SK-N-SH (cell line): ENCODE measurements around the gene COX7B2. TPM values are rescaled to one million over a fixed set of nuclear protein-coding genes. Genes with fewer than 3 reads are reported as not detected.

Experiments used
- CTCF ChIA-PET: fragments of 300-600, 350-600 bp; formaldehyde crosslinking; extraction: SDS; loops from one replicate; lab custom pipeline; 2021; lab: Yijun Ruan, JAX
- POLR2A ChIA-PET: fragments of 350-600 bp; sonication (Branson Sonifier 250); formaldehyde crosslinking; extraction: SDS; loops from one replicate; lab custom pipeline; 2020; ENCODE audit warnings: antibody characterized with exemption, inconsistent platforms; lab: Yijun Ruan, JAX
- DNase-seq: peaks from one replicate; pipeline ENCODE4 v3.0.0; 2012
- H2AFZ ChIP-seq: fragments of 200-600 bp; sonication (generic); 2 replicates; pipeline ENCODE4 v1.8.1; 2016; ENCODE audit warnings: antibody characterized with exemption, mild to moderate bottlenecking, low read depth
- H3F3A ChIP-seq: fragments of 200-600 bp; sonication (generic); replicated peaks from 2 replicates; pipeline ENCODE3; 2016; ENCODE audit warnings: antibody characterized with exemption, mild to moderate bottlenecking; ENCODE audit not compliant: insufficient read depth
- H3K27ac ChIP-seq, 2 experiments: fragments of 200-500 bp in 1 of 2; fragments of 200-600 bp in 1 of 2; sonication (Bioruptor generic) in 1 of 2; sonication (generic), shearing (Covaris generic) in 1 of 2; 2 replicates each; pipeline versions ENCODE4 v1.5.1 to v1.6.1; 2014 to 2016; ENCODE audit warnings: low read depth in 2 of 2, inconsistent platforms in 1 of 2, low read length in 1 of 2, mild to moderate bottlenecking in 1 of 2, mixed read lengths in 1 of 2
- H3K27me3 ChIP-seq: fragments of 200-600 bp; sonication (generic), shearing (Covaris generic); 2 replicates; pipeline ENCODE4 v1.6.1; 2016; ENCODE audit warnings: mixed run types; ENCODE audit not compliant: insufficient read depth
- H3K36me3 ChIP-seq, 2 experiments: fragments of 200-500 bp in 1 of 2; fragments of 200-600 bp in 1 of 2; sonication (Bioruptor generic) in 1 of 2; sonication (generic) in 1 of 2; replicated peaks in 1 of 2; 2 replicates each; pipeline versions ENCODE3 to v1.5.1; 2014 to 2016; ENCODE audit warnings: low read length in 1 of 2, mild to moderate bottlenecking in 1 of 2; ENCODE audit not compliant: insufficient read depth in 2 of 2, control insufficient read depth in 1 of 2
- H3K4me1 ChIP-seq, 2 experiments: fragments of 200-500 bp in 1 of 2; fragments of 200-600 bp in 1 of 2; sonication (Bioruptor generic) in 1 of 2; sonication (generic), shearing (Covaris generic) in 1 of 2; 2 replicates each; pipeline versions ENCODE4 v1.5.1 to v1.6.1; 2014 to 2016; ENCODE audit warnings: low read depth in 1 of 2, low read length in 1 of 2, mixed run types in 1 of 2; ENCODE audit not compliant: insufficient read depth in 2 of 2, control insufficient read depth in 1 of 2
- H3K4me2 ChIP-seq: fragments of 200-600 bp; sonication (generic), shearing (Covaris generic); 2 replicates; pipeline ENCODE4 v1.6.1; 2017; ENCODE audit warnings: mixed run types
- H3K4me3 ChIP-seq, 2 experiments: fragments of 200-500 bp in 1 of 2; fragments of 200-600 bp in 1 of 2; sonication (Bioruptor generic) in 1 of 2; sonication (generic), shearing (Covaris generic) in 1 of 2; 2 replicates each; pipeline versions ENCODE4 v1.5.1 to v1.8.1; 2014 to 2016; ENCODE audit warnings: low read depth in 2 of 2, inconsistent platforms in 1 of 2, low read length in 1 of 2, mild to moderate bottlenecking in 1 of 2, mixed read lengths in 1 of 2, moderate library complexity in 1 of 2
- H3K79me2 ChIP-seq: fragments of 200-600 bp; sonication (generic); 2 replicates; pipeline ENCODE4 v1.8.1; 2017; ENCODE audit warnings: mild to moderate bottlenecking; ENCODE audit not compliant: insufficient read depth
- H3K9ac ChIP-seq: fragments of 200-600 bp; sonication (generic); 2 replicates; pipeline ENCODE4 v1.6.1; 2017; ENCODE audit warnings: mixed run types
- H3K9me2 ChIP-seq: fragments of 200-600 bp; sonication (generic); 2 replicates; pipeline ENCODE4 v1.6.1; 2017; ENCODE audit warnings: mixed run types
- H3K9me3 ChIP-seq: fragments of 200-600 bp; sonication (generic); 2 replicates; pipeline ENCODE4 v1.6.1; 2017; ENCODE audit warnings: mixed run types, mild to moderate bottlenecking, moderate library complexity
- H4K20me1 ChIP-seq: fragments of 200-600 bp; sonication (generic); 2 replicates; pipeline ENCODE4 v1.6.1; 2017; ENCODE audit warnings: mild to moderate bottlenecking, mixed run types; ENCODE audit not compliant: insufficient read depth
- ELF1 ChIP-seq: IDR thresholded peaks from 2 replicates; pipeline ENCODE4 v1.4.0; 2012
- EZH2phosphoT487 ChIP-seq: fragments of 200-600 bp; sonication (generic); IDR thresholded peaks from 2 replicates; pipeline ENCODE4 v1.6.1; 2017; ENCODE audit warnings: low read depth, mixed run types, mild to moderate bottlenecking, antibody characterized with exemption, moderate library complexity, borderline replicate concordance
- FOSL2 ChIP-seq: IDR thresholded peaks from 2 replicates; pipeline ENCODE4 v1.4.0; 2012; ENCODE audit warnings: low read depth, mild to moderate bottlenecking, moderate library complexity, borderline replicate concordance
- FOXJ3 ChIP-seq: sonication (generic); formaldehyde crosslinking; IDR thresholded peaks from 2 replicates; pipeline ENCODE4 v1.5.1; 2020; ENCODE audit warnings: mild to moderate bottlenecking, missing genetic modification reagents
- GATA2 ChIP-seq: sonication (generic); formaldehyde crosslinking; IDR thresholded peaks from 2 replicates; pipeline ENCODE4 v1.5.0; 2020; ENCODE audit warnings: mild to moderate bottlenecking, missing genetic modification reagents
- MXI1 ChIP-seq: IDR thresholded peaks from 2 replicates; pipeline ENCODE4 v1.6.1; 2012; ENCODE audit warnings: mild to moderate bottlenecking, low read depth, low read length, improper control_type of control experiment
- NFIC ChIP-seq: IDR thresholded peaks from 2 replicates; pipeline ENCODE4 v1.4.0; 2012; ENCODE audit warnings: borderline replicate concordance
- POLR2AphosphoS5 ChIP-seq: IDR thresholded peaks from 2 replicates; pipeline ENCODE4 v1.6.1; 2012; ENCODE audit warnings: low read depth, low read length
- RAD21 ChIP-seq: IDR thresholded peaks from 2 replicates; pipeline ENCODE4 v1.6.1; 2012; ENCODE audit warnings: mild to moderate bottlenecking, low read length
- RCOR1 ChIP-seq: fragments of 150-350 bp; IDR thresholded peaks from 2 replicates; pipeline ENCODE4 v1.6.1; 2017; ENCODE audit warnings: antibody characterized with exemption, low read length
- RFX5 ChIP-seq: IDR thresholded peaks from 2 replicates; pipeline ENCODE4 v1.6.1; 2012; ENCODE audit warnings: mild to moderate bottlenecking, improper control_type of control experiment, low read length
- RXRA ChIP-seq: IDR thresholded peaks from 2 replicates; pipeline ENCODE4 v1.4.0; 2012; ENCODE audit warnings: low read depth, mild to moderate bottlenecking, borderline replicate concordance
- SIN3A ChIP-seq: IDR thresholded peaks from 2 replicates; pipeline ENCODE4 v1.6.1; 2012; ENCODE audit warnings: low read depth, mild to moderate bottlenecking, low read length, moderate library complexity, borderline replicate concordance
- SMC3 ChIP-seq: IDR thresholded peaks from 2 replicates; pipeline ENCODE4 v1.6.1; 2012; ENCODE audit warnings: low read depth, low read length, improper control_type of control experiment
- TAF1 ChIP-seq: IDR thresholded peaks from 2 replicates; pipeline ENCODE4 v1.6.1; 2012; ENCODE audit warnings: low read depth, mild to moderate bottlenecking, low read length, moderate library complexity, borderline replicate concordance
- TEAD4 ChIP-seq: IDR thresholded peaks from 2 replicates; pipeline ENCODE4 v1.4.0; 2012; ENCODE audit warnings: mild to moderate bottlenecking, borderline replicate concordance; ENCODE audit not compliant: insufficient read depth
- polyA plus RNA-seq, 3 experiments: library from polyadenylated mRNA; depleted of rRNA; stranded (reverse); fragments of >200 nt; gene quantifications; 2 replicates each; pipeline ENCODE4 v1.2.3, GENCODE V29; 2012
- TF ChIP-seq, protein P1 (sequence below): IDR thresholded peaks from 2 replicates; pipeline ENCODE4 v1.6.1; 2012; ENCODE audit warnings: mild to moderate bottlenecking, low read depth, low read length, moderate library complexity
- TF ChIP-seq, protein P2 (sequence below): IDR thresholded peaks from 2 replicates; pipeline ENCODE4 v1.4.0; 2012; ENCODE audit warnings: low read depth, borderline replicate concordance
- TF ChIP-seq, protein P3 (sequence below): fragments of 150-350 bp; IDR thresholded peaks from 2 replicates; pipeline ENCODE4 v1.6.1; 2016; ENCODE audit warnings: mild to moderate bottlenecking, low read depth, low read length

COX7B2 gene
- polyA plus RNA-seq, 1 of the 3 experiments (the other 2 are of a cell fraction): not detected

DNA sequence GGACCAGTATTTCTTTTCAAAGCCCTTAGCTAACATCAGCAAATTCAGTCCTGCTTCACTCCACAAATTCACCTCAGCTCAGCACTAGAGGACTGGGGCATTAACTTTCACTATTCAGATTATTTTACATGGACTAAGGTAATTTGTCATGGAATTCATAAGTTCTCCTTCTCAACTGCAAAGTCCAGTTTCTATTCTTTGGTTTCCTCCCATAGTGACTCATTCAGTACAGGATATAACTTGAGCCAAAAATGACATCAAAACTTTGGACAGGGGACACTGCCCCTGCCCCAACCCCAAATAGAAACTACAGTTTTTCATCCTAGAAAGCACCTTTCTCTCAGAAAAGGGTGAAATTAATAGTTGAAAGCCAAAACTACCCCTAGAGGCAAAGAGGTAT, 52.7 kb downstream of the COX7B2 start:
- no peak overlapping the region for H2AFZ ChIP-seq
- no peaks in the 10 kb centered on the region for H3F3A ChIP-seq
- H3K27me3 ChIP-seq: no peaks in the 10 kb centered on the region
- H4K20me1 ChIP-seq: no peaks in the 10 kb centered on the region
- H3K9me3 ChIP-seq: no peaks in the 10 kb centered on the region
- ChIA-PET CTCF (interaction anchor here (0.8 to 1.4 kb wide), 2 partner anchors 10 to 12 kb away, joined by 3 to 5 read pairs; no protein-coding TSS in a partner anchor), POLR2A (no interaction called here)
- H3K9ac ChIP-seq: no peak overlapping the region
- no peaks in the 10 kb centered on the region for H3K36me3 ChIP-seq
- DNase-seq: no peak
- H3K4me1 ChIP-seq: no peaks in the 10 kb centered on the region
- no peaks in the 10 kb centered on the region for H3K79me2 ChIP-seq
- H3K4me3 ChIP-seq: no peak overlapping the region
- H3K4me2 ChIP-seq: no peak overlapping the region
- no peak overlapping the region for H3K27ac ChIP-seq
- TF ChIP-seq RCOR1: no peak
- no peak for TF ChIP-seq ELF1
- TF ChIP-seq RXRA: no peak
- TF ChIP-seq, protein P1, sequence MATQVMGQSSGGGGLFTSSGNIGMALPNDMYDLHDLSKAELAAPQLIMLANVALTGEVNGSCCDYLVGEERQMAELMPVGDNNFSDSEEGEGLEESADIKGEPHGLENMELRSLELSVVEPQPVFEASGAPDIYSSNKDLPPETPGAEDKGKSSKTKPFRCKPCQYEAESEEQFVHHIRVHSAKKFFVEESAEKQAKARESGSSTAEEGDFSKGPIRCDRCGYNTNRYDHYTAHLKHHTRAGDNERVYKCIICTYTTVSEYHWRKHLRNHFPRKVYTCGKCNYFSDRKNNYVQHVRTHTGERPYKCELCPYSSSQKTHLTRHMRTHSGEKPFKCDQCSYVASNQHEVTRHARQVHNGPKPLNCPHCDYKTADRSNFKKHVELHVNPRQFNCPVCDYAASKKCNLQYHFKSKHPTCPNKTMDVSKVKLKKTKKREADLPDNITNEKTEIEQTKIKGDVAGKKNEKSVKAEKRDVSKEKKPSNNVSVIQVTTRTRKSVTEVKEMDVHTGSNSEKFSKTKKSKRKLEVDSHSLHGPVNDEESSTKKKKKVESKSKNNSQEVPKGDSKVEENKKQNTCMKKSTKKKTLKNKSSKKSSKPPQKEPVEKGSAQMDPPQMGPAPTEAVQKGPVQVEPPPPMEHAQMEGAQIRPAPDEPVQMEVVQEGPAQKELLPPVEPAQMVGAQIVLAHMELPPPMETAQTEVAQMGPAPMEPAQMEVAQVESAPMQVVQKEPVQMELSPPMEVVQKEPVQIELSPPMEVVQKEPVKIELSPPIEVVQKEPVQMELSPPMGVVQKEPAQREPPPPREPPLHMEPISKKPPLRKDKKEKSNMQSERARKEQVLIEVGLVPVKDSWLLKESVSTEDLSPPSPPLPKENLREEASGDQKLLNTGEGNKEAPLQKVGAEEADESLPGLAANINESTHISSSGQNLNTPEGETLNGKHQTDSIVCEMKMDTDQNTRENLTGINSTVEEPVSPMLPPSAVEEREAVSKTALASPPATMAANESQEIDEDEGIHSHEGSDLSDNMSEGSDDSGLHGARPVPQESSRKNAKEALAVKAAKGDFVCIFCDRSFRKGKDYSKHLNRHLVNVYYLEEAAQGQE: no peak
- TF ChIP-seq GATA2: no peak
- no peak for TF ChIP-seq FOSL2
- TF ChIP-seq, protein P2, sequence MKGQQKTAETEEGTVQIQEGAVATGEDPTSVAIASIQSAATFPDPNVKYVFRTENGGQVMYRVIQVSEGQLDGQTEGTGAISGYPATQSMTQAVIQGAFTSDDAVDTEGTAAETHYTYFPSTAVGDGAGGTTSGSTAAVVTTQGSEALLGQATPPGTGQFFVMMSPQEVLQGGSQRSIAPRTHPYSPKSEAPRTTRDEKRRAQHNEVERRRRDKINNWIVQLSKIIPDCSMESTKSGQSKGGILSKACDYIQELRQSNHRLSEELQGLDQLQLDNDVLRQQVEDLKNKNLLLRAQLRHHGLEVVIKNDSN: no peak
- no peak for TF ChIP-seq NFIC
- TF ChIP-seq, protein P3, sequence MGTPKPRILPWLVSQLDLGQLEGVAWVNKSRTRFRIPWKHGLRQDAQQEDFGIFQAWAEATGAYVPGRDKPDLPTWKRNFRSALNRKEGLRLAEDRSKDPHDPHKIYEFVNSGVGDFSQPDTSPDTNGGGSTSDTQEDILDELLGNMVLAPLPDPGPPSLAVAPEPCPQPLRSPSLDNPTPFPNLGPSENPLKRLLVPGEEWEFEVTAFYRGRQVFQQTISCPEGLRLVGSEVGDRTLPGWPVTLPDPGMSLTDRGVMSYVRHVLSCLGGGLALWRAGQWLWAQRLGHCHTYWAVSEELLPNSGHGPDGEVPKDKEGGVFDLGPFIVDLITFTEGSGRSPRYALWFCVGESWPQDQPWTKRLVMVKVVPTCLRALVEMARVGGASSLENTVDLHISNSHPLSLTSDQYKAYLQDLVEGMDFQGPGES: no peak
- no peak for TF ChIP-seq POLR2AphosphoS5
- no peak for TF ChIP-seq SMC3
- TF ChIP-seq SIN3A: no peak
- TF ChIP-seq EZH2phosphoT487: no peak
- TF ChIP-seq RAD21: no peak
- TF ChIP-seq TAF1: no peak
- TF ChIP-seq FOXJ3: no peak
- TF ChIP-seq RFX5: no peak
- no peak for TF ChIP-seq TEAD4
- no peak for TF ChIP-seq MXI1
- H3K9me2 ChIP-seq: 0 out of 2 replicates have a peak, but pooled peaks cover 3% of the 10 kb centered on the region
